ENCODE measurements around the gene SIPA1L3. TPM values are rescaled to one million over a fixed set of nuclear protein-coding genes. Genes with fewer than 3 reads are reported as not detected.

The SIPA1L3 gene
- total and polyA plus RNA-seq, 11 donors: 4.7 to 22.9 (median 8.8) TPM

- TF ChIP-seq CTCF (IDR thresholded peaks at IDR 0.05) (no peak), POLR2A (IDR thresholded peaks at IDR 0.05) (no peak)
- DNase-seq: peak in 1 of 5 donors; percentile 31
- Histone ChIP-seq H3K9me3 (no peaks in the 10 kb centered on the region), H3K27me3 (no peaks in the 10 kb centered on the region), H3K4me3 (no peak overlapping the region), H3K4me1 (peaks cover 0 to 30% (median 15%) of the 10 kb centered on the region in 12 donors), H3K27ac (peak overlapping the region in 6 of 12 donors; percentile 6 to 74 (median 67)), H3K36me3 (no peaks in the 10 kb centered on the region)
- ATAC-seq: peak; percentile 21 to 67 (median 34)
- intact Hi-C loops (cut with DNase I): no loop called here
- WGBS, 4 donors: 73 to 83% (median 81%) methylated on average over 3 of the region's 3 CpGs
These were observed 90.9 kb downstream of the SIPA1L3 start for GRCh38 chr19:37997911-37998344.

GRCh38 chr19:37998801-37999308, 91.8 kb downstream of the SIPA1L3 start:
- no peaks in the 10 kb centered on the region for H3K27me3 ChIP-seq
- no peak for TF ChIP-seq CTCF (IDR thresholded peaks at IDR 0.05)
- no peak for TF ChIP-seq POLR2A (IDR thresholded peaks at IDR 0.05)
- H3K9me3 ChIP-seq: no peaks in the 10 kb centered on the region
- H3K36me3 ChIP-seq: no peaks in the 10 kb centered on the region
- DNase-seq: no peak
- peak overlapping the region in 9 of 12 donors; percentile 21 to 76 (median 65) for H3K27ac ChIP-seq
- 88 to 91% (median 91%) methylated on average over 3 of the region's 3 CpGs for WGBS, 4 donors
- ATAC-seq: no peak
- peaks cover 0 to 39% (median 25%) of the 10 kb centered on the region in 12 donors for H3K4me1 ChIP-seq
- peak overlapping the region in 2 of 12 donors; percentile 5 to 6 for H3K4me3 ChIP-seq
- intact Hi-C loops (cut with DNase I): no loop called here

GRCh38 chr19:37999309-38000213, 92.6 kb downstream of the SIPA1L3 start:
- 50 to 65% (median 60%) methylated on average over 19 to 20 of the region's 20 CpGs for WGBS, 4 donors
- TF ChIP-seq CTCF (IDR thresholded peaks at IDR 0.05) (no peak), POLR2A (IDR thresholded peaks at IDR 0.05) (no peak)
- H3K27me3 ChIP-seq: no peaks in the 10 kb centered on the region
- peak; percentile 55 to 89 (median 69) for DNase-seq
- peak overlapping the region in 3 of 12 donors; percentile 5 to 7 (median 6) for H3K4me3 ChIP-seq
- H3K9me3 ChIP-seq: no peaks in the 10 kb centered on the region
- no peaks in the 10 kb centered on the region for H3K36me3 ChIP-seq
- intact Hi-C loops (cut with DNase I): loop anchor here in 5 of 10 donors (5.0 to 10.0 kb wide), 3 partner anchors 92 to 95 kb away; partner anchors contain the start of genes SIPA1L3 (in 4 of the 5) and WDR87 (in 4 of the 5)
- H3K4me1 ChIP-seq: peaks cover 0 to 44% (median 30%) of the 10 kb centered on the region in 12 donors
- peak overlapping the region in 10 of 12 donors; percentile 20 to 76 (median 46) for H3K27ac ChIP-seq
- ATAC-seq: peak; percentile 65 to 89 (median 82)

Measured in heart left ventricle (tissue), 16 donors.